D341Med (cell line): Measurements from ENCODE around the gene TTC28.

Source experiments
- DNase-seq: peaks from one replicate; pipeline ENCODE4 v3.0.0; 2012; ENCODE audit warnings: low spot score

Gene TTC28

DNA sequence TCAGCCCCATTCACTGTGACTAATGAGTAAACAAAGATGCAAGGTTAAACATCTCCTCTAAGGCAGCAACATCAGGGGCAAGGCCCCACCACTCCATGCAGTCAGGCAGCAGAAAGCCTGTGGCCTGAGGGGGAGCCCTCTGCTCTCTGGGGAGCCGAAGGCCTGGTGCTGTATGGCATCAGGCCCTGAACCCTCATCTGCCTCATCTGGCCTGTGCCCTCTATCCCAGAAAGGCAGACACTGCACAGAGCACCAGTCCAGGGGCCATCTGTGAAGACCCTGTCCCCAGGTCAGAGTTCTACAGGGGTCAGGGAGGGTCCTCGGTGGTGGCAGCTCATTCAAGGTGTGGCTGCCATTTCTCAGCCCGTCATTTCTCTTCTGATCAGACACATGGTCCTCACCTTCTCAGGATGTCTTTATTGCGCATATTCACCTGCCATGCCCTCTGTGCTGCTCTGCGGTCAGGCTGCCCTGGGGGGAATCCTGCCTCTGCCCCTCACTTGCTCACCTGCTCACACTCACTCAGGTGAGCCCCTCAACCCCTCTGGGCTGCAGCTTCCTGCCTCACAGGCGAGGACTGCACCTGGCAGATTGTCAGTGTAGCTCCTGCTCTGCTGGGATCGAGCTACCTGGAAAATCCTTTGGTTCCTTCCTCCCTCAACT lies 657.5 kb downstream of the TTC28 start:
- DNase-seq: no peak

DNA sequence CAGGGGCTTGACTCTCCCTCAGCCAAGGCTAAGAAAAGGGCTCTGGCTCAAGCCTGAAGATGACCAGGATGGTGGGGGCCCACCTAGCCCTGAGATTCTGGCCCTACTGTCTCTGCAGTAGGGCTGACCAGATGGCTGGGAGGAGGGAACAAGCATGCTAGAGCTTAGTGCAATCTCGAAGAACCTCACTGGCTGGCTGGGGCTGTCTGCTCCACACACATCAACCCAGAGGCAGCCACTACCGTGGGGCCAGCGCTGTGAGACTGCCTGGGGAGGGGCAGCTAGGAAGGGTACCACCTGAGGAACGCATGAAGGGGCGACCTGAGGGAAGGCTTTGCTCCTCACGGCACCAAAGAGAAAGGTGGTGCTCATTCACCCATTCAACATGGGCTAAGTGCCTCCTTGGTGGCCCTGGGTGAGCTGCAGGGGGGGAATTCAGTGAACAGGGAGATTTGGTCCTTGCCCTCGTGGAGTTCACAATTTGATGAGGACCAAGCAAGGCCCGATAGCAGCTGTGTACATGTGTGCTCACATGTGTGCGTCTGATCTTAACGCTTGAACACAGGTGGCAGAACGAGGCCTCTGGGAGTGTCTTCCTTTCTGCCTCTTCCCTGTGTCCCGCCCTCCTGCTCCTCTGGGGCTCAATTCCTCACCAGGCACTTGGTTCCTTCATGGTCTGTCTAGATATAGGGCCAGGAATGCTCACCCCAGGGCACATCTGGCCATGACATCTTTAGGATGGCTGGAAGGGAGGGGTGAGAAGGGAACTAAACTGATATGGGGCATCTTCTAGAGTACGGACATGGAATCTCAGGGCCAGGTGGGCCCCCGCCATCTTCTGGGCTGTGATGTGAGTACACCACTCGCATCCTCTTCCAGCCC lies 658.3 kb downstream of the TTC28 start:
- DNase-seq: no peak

GRCh38 chr22:28019881-28020861 lies 659.5 kb downstream of the TTC28 start:
- DNase-seq: peak; percentile 90

DNA sequence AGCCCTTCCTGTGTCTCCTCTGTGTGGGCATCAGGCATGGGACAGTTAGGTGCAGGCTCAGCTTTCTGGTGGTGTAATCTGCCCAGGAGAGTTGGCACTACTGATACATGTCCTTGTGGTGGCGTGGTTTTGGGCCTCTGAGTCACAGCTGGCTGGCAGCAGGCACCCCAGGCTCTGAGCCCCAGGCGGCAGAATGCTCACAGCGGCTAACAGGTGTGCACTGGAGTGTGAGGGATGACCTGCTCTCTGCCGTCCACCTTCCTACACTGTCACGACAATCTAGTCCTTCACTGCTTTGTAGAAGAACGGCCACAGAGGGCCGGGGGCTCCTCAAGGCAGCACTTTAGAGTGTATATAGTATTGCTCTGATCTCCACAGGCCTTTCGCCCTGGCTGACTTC lies 660.3 kb downstream of the TTC28 start:
- no peak for DNase-seq

- no peak for DNase-seq
Measured at GRCh38 chr22:28018461-28018927, 661.1 kb downstream of the TTC28 start.

DNA sequence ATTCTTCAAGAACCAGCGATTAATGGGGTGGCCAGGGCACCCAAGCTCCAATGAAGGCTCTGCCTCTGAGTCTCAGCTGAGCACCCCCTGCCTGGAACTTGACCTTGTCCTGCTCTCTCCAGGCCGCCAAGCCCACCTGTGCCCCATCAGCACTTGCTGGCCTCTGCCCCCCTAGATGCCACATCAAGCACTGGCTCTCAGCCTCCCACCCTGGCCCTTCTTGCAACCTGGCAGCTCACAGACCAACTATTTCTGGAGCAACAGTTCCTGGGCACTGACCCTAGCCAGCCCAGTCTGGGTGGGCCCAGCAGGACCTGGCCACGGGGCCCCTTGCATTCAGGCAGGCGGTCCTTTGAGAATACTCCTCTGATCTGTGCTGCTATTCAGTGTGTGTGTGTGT lies 661.8 kb downstream of the TTC28 start:
- no peak for DNase-seq

GRCh38 chr22:28017558-28017820 lies 662.2 kb downstream of the TTC28 start:
- DNase-seq: no peak

GRCh38 chr22:28016781-28017557 lies 662.7 kb downstream of the TTC28 start:
- DNase-seq: no peak

- no peak for DNase-seq
Measured at GRCh38 chr22:28015676-28016601, 663.7 kb downstream of the TTC28 start.

- DNase-seq: no peak
Measured at GRCh38 chr22:28015046-28015425, 664.6 kb downstream of the TTC28 start.

DNA sequence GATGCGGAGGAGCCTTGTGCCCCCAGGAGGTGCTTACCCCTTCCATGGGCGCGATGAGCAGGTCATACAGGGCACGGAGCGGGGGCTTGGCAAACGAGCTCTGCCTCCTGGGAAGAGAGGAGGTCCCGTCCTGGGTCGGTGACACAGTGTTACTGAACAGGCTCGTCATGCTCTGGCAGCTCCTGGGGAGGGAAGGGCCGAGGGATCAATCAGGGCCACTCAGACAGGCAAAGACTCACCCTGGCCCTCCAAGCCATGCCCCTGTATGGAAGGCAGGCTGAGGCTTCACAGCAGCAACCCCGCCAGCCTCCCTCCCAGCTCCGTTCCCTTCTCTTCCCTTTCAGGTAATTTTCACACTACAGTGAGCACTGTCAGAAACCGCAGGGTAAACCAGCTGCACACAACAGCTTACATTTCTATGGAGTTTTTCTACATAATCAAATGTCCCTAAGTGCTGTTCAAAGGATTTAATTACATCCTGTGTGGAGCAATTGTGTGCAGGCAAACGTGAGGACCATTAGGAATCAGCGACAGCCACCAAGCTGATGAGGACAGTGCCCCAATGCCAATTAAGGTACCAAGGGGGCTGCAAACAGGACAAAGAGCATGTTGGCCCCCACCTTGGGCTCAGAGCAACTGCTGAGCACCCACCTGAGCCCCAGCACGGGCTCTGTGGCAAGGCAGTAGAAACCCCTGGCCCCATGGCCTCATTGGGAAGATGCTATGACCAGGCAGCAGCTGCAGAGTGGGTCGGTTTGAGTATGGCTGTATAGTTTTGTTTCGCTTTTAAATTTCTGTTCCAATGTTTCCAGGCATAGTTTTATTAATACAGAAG lies 665.2 kb downstream of the TTC28 start:
- no peak for DNase-seq

GRCh38 chr22:28013611-28014010 lies 666.0 kb downstream of the TTC28 start:
- DNase-seq: no peak

GRCh38 chr22:28012832-28013460 lies 666.7 kb downstream of the TTC28 start:
- no peak for DNase-seq

DNA sequence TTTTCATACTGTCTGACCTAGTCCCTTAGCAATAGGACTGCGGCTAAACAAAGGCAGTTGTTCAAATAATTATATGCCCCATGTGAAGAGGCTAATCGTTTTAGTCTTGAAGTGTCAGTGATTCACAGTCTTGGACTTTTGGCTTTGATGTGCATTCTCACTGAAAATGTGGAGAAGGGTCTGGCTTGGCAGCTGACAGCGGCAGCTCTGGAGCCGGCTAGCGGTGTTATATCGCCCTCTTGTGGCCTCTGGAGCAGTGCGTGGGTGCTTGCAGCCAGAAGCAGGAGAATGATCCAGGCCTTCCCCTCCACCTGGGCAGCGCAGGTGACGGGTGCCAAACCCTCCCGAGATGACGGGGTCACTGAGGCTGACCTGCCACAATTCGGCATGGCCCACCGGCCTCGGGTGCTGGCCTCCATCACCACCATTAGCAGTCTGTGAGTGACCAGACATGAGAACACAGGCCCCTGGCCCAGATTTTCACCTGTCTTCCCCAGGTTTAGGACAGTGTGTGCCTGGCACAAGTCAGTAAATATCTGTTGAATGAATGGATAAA lies 670.3 kb downstream of the TTC28 start:
- DNase-seq: peak; percentile 93

GRCh38 chr22:28008649-28009048 lies 671.0 kb downstream of the TTC28 start:
- no peak for DNase-seq

GRCh38 chr22:28008056-28008455 lies 671.6 kb downstream of the TTC28 start:
- no peak for DNase-seq

GRCh38 chr22:28006271-28006670 lies 673.4 kb downstream of the TTC28 start:
- no peak for DNase-seq

- no peak for DNase-seq
Measured at GRCh38 chr22:28005513-28005912, 674.1 kb downstream of the TTC28 start.

- no peak for DNase-seq
Measured at GRCh38 chr22:28004021-28004420, 675.6 kb downstream of the TTC28 start.
